Nephron progenitor cell (in vitro differentiated cells): Measurements from ENCODE around the gene AK4.
A peak's percentile ranks its signal among the peaks of the same experiment; 100 is the strongest.

Experiments
- DNase-seq: peaks from one replicate; pipeline ENCODE4 v3.0.0; 2021
- H3K27ac Mint-ChIP-seq: 2 replicates; pipeline ENCODE4 v1.8.0; 2021; ENCODE audit warnings: mild to moderate bottlenecking, moderate library complexity, mixed read lengths
- H3K27me3 Mint-ChIP-seq: 2 replicates; pipeline ENCODE4 v1.8.0; 2021; ENCODE audit warnings: mild to moderate bottlenecking, low read depth, mixed read lengths; ENCODE audit not compliant: poor library complexity
- H3K36me3 Mint-ChIP-seq: 2 replicates; pipeline ENCODE4 v1.8.0; 2021; ENCODE audit warnings: low read depth, mixed read lengths
- H3K4me1 Mint-ChIP-seq: 2 replicates; pipeline ENCODE4 v1.8.0; 2021; ENCODE audit warnings: mixed read lengths
- H3K4me3 Mint-ChIP-seq: 2 replicates; pipeline ENCODE4 v1.8.0; 2021; ENCODE audit warnings: mild to moderate bottlenecking, moderate library complexity, mixed read lengths
- H3K9me3 Mint-ChIP-seq: 2 replicates; pipeline ENCODE4 v1.8.0; 2021; ENCODE audit warnings: mild to moderate bottlenecking, moderate library complexity, mixed read lengths
- TF ChIP-seq, protein P1 (sequence below): fragments of 200-600 bp; sonication (generic); IDR thresholded peaks from 2 replicates; pipeline ENCODE4 v1.5.0; 2021; ENCODE audit warnings: antibody characterized with exemption

Gene AK4

DNA sequence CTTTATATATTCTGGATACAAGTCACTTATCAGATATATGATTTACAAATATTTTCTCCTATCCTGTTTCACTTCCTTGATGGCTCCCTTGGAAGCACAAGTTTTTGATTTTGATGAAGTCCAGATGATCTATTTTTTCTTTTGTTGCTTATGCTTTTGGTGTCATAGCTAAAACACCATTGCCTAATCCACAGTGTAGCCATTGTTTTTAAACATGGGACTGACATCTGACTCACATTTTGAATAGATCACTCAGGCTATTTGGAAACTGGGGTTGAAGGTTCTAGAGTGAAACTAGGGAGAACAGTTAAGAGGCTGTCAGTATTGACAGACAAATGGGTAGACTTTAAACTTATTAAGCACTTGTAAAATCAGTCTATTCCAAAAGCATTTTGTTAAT, 16.6 kb downstream of the AK4 start:
- no peaks in the 10 kb centered on the region for H3K9me3 Mint-ChIP-seq
- peaks cover 23% of the 10 kb centered on the region for H3K4me1 Mint-ChIP-seq
- H3K27ac Mint-ChIP-seq: no peak overlapping the region
- DNase-seq: no peak
- TF ChIP-seq, protein P1, sequence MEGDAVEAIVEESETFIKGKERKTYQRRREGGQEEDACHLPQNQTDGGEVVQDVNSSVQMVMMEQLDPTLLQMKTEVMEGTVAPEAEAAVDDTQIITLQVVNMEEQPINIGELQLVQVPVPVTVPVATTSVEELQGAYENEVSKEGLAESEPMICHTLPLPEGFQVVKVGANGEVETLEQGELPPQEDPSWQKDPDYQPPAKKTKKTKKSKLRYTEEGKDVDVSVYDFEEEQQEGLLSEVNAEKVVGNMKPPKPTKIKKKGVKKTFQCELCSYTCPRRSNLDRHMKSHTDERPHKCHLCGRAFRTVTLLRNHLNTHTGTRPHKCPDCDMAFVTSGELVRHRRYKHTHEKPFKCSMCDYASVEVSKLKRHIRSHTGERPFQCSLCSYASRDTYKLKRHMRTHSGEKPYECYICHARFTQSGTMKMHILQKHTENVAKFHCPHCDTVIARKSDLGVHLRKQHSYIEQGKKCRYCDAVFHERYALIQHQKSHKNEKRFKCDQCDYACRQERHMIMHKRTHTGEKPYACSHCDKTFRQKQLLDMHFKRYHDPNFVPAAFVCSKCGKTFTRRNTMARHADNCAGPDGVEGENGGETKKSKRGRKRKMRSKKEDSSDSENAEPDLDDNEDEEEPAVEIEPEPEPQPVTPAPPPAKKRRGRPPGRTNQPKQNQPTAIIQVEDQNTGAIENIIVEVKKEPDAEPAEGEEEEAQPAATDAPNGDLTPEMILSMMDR: no peak
- peaks cover 4% of the 10 kb centered on the region for H3K27me3 Mint-ChIP-seq
- no peak overlapping the region for H3K4me3 Mint-ChIP-seq
- H3K36me3 Mint-ChIP-seq: peaks cover 17% of the 10 kb centered on the region

DNA sequence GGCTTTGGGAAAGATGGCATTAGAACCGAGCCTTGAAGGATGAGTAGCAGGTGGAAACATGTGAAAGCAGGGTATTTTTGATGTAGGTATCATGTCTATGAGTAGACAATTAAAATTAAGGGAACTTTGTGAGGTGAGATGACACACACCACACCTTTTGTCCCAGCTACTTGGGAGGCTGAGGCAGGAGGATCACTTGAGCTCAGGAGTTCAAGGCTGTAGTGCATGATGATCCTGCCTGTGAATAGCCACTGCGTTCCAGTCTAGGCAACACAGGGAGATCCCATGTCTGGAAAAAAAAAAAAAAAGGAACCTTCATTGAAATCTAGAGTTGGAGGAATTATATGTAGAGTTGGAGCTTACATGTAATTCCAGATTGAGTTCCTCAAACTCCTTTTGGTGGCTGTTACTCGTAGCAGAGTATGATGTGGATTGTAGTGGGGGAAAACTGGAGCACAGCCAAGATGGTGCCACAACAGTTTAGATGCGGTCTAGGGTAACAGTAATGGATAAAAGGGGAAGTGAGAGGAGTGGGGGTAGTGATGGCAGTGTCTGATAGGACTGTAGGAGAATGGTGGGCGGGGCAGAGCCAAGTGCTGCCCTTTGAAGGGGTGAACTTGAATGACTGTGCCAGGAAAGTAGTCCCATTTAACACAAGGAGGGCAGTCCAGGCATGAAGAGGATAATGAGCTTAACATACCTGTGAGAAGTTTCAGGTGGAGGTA, 17.4 kb downstream of the AK4 start:
- H3K4me1 Mint-ChIP-seq: peaks cover 26% of the 10 kb centered on the region
- DNase-seq: no peak
- no peaks in the 10 kb centered on the region for H3K9me3 Mint-ChIP-seq
- H3K27me3 Mint-ChIP-seq: peaks cover 4% of the 10 kb centered on the region
- peak overlapping the region; percentile 25 for H3K27ac Mint-ChIP-seq
- no peak overlapping the region for H3K4me3 Mint-ChIP-seq
- TF ChIP-seq, protein P1: no peak
- H3K36me3 Mint-ChIP-seq: peaks cover 19% of the 10 kb centered on the region

DNA sequence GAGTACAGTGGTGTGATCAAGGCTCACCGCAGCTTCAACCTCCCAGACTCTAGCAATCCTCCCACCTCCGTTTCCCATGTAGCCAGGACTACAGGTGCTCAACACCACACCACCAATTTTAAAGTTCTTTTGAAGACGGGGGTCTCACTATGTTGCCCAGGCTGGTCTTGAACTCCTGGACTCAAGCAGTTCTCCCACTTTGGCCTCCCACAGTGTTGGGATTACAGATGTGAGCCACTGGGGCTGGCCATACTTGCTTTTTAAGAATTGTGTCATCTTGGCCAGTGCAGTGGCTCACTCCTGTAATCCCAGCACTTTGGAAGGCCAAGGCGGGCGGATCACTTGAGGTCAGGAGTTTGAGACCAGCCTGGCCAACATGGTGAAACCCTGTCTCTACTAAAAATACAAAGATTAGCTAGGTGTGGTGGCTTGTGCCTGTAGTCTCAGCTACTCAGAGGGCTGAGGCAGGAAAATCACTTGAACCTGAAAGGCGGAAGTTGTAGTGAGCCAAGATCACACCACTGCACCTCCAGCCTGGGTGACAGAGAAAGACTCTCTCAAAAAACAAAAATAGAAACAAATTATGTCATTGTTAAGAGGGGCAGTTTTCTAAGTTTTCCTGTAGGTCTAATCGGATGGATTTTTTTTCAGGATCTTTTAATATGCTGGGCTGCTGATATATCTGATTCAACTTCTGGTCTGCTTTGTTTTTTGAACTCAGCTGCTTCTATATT, 18.7 kb downstream of the AK4 start:
- H3K27me3 Mint-ChIP-seq: peaks cover 3% of the 10 kb centered on the region
- H3K36me3 Mint-ChIP-seq: peaks cover 21% of the 10 kb centered on the region
- H3K4me3 Mint-ChIP-seq: no peak overlapping the region
- peaks cover 27% of the 10 kb centered on the region for H3K4me1 Mint-ChIP-seq
- no peak for DNase-seq
- H3K9me3 Mint-ChIP-seq: no peaks in the 10 kb centered on the region
- TF ChIP-seq, protein P1: no peak
- no peak overlapping the region for H3K27ac Mint-ChIP-seq

DNA sequence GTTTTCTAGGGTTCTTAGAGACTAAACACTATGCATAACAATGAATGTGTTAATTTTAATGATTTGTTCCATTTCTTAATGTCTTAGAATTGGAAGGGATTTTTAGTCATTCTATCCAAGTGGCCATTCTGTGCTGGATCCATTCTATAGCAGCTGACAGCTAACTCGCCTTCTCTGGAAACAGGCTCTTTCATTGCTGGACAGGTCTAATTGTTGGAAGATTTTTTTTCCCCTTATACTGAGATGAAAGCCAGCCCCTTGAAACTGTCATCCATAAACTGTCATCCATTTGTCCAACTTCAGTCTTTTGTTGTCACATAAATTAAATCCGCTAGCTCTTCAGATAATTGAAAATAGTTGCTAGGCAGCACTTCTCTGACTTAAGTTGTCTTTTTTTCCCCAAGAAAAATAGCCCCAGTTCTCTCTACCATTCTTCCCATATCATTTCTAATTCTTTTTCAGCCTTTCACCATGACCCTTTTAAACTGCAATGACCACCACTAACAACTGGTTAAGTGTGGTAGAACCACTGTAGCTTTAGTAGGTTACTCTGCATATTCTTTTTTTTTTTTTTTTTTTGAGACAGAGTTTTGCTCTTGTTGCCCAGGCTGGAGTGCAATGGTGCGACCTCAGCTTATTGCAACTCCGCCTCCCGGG, 19.7 kb downstream of the AK4 start:
- no peak for DNase-seq
- no peak overlapping the region for H3K27ac Mint-ChIP-seq
- TF ChIP-seq, protein P1: no peak
- H3K9me3 Mint-ChIP-seq: no peaks in the 10 kb centered on the region
- H3K27me3 Mint-ChIP-seq: no peaks in the 10 kb centered on the region
- H3K36me3 Mint-ChIP-seq: peaks cover 15% of the 10 kb centered on the region
- no peak overlapping the region for H3K4me3 Mint-ChIP-seq
- peaks cover 33% of the 10 kb centered on the region for H3K4me1 Mint-ChIP-seq

DNA sequence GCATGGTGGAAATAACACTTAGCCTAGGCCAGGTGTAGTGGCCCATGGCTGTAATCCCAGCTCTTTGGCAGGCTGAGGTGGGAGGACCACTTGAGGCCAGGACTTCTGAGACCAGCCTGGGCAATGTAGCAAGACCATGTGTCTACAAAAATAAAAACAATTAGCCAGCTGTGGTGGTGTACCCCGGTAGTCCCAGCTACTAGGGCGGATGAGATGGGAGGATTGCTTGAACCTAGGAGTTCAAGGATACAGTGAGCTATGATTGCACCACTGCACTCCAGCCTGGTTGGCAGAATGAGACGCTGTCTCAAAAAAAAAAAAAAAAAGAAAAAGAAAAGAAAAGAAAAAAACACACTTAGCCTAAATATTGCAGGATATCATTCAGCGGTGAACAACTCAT, 20.9 kb downstream of the AK4 start:
- Mint-ChIP-seq H3K4me3 (no peak overlapping the region), H3K4me1 (peaks cover 44% of the 10 kb centered on the region), H3K9me3 (no peaks in the 10 kb centered on the region), H3K36me3 (peaks cover 4% of the 10 kb centered on the region), H3K27me3 (no peaks in the 10 kb centered on the region), H3K27ac (no peak overlapping the region)
- no peak for DNase-seq
- TF ChIP-seq, protein P1: no peak
